ENCODE results near the gene GAPT.

- TF ChIP-seq CTCF (IDR thresholded peaks at IDR 0.05; ENCODE audit: insufficient read depth, low read length, poor library complexity, severe bottlenecking) (no peak), EZH2phosphoT487 (conservative IDR thresholded peaks at IDR 0.05; ENCODE audit: low read length) (no peak)
Measured at GRCh38 chr5:58498340-58498942, 7.2 kb downstream of the GAPT start.
